Measurements from ENCODE around the gene PCDH8. TPM values are rescaled to one million over a fixed set of nuclear protein-coding genes. Genes with fewer than 3 reads are reported as not detected.

The PCDH8 gene
- under 1 TPM; 0.15 to 0.21 TPM for total RNA-seq

GRCh38 chr13:52848455-52849195 is at the start of gene PCDH8:
TSS of gene PCDH8 (minus strand) at chr13:52848640. CDS start at chr13:52848436, 204 bp downstream.
- Histone ChIP-seq H3K9ac (ENCODE audit: low read depth in 2 of 2, low read length in 2 of 2) (no peak within 1 kb of the TSS), H3K9me3 (no peaks in the 10 kb centered on the region), H3K4me3 (no peak within 1 kb of the TSS), H3K4me1 (peaks cover 9% of the 10 kb centered on the region), H3K27me3 (peaks cover 59% of the 10 kb centered on the region), H3K36me3 (no peaks in the 10 kb centered on the region), H3K27ac (no peak within 1 kb of the TSS)
- no peak for DNase-seq
- TF ChIP-seq CTCF (IDR thresholded peaks at IDR 0.05), result no peak
- intact Hi-C loops (cut with DNase I), result loop anchor here (10.0 kb wide), 1 partner anchor 234 kb away; no protein-coding TSS in a partner anchor

GRCh38 chr13:52896827-52897659 is 48.6 kb upstream of the PCDH8 start:
- Histone ChIP-seq H3K36me3 (no peaks in the 10 kb centered on the region), H3K9ac (ENCODE audit: low read depth in 2 of 2, low read length in 2 of 2) (no peak overlapping the region), H3K4me3 (no peak overlapping the region), H3K9me3 (no peaks in the 10 kb centered on the region), H3K27ac (no peak overlapping the region), H3K4me1 (no peaks in the 10 kb centered on the region), H3K27me3 (no peaks in the 10 kb centered on the region)
- DNase-seq, result peak; percentile 27
- intact Hi-C loops (cut with DNase I), result loop anchor here (10.0 kb wide), 1 partner anchor 258 kb away; no protein-coding TSS in a partner anchor
- peak; percentile 59 for TF ChIP-seq CTCF (IDR thresholded peaks at IDR 0.05)

GRCh38 chr13:52894413-52894812 is 46.0 kb upstream of the PCDH8 start:
- H3K27ac ChIP-seq, result no peak overlapping the region
- no peak for TF ChIP-seq CTCF (IDR thresholded peaks at IDR 0.05)

GRCh38 chr13:52892925-52893324 is 44.5 kb upstream of the PCDH8 start:
- intact Hi-C loops (cut with DNase I), result loop anchor here (10.0 kb wide), 1 partner anchor 262 kb away; no protein-coding TSS in a partner anchor
- Histone ChIP-seq H3K9ac (ENCODE audit: low read depth in 2 of 2, low read length in 2 of 2) (no peak overlapping the region), H3K4me1 (no peaks in the 10 kb centered on the region), H3K27ac (no peak overlapping the region), H3K9me3 (no peaks in the 10 kb centered on the region), H3K4me3 (no peak overlapping the region), H3K27me3 (no peaks in the 10 kb centered on the region), H3K36me3 (no peaks in the 10 kb centered on the region)
- no peak for TF ChIP-seq CTCF (IDR thresholded peaks at IDR 0.05)
- DNase-seq, result no peak

More at GRCh38 chr13:52894413-52894812, 46.0 kb upstream of the PCDH8 start:
- Histone ChIP-seq H3K9ac (ENCODE audit: low read depth in 2 of 2, low read length in 2 of 2) (no peak overlapping the region), H3K4me3 (no peak overlapping the region), H3K36me3 (no peaks in the 10 kb centered on the region), H3K4me1 (no peaks in the 10 kb centered on the region), H3K9me3 (no peaks in the 10 kb centered on the region), H3K27me3 (no peaks in the 10 kb centered on the region)
- intact Hi-C loops (cut with DNase I), result loop anchor here (10.0 kb wide), 1 partner anchor 260 kb away; no protein-coding TSS in a partner anchor
- DNase-seq, result no peak

- H3K27ac ChIP-seq, result no peak overlapping the region
- no peaks in the 10 kb centered on the region for H3K27me3 ChIP-seq
- DNase-seq, result no peak
- H3K4me3 ChIP-seq, result no peak overlapping the region
- intact Hi-C loops (cut with DNase I), result loop anchor here (10.0 kb wide), 1 partner anchor 263 kb away; no protein-coding TSS in a partner anchor
- H3K4me1 ChIP-seq, result no peaks in the 10 kb centered on the region
- TF ChIP-seq CTCF (IDR thresholded peaks at IDR 0.05), result no peak
- H3K9ac ChIP-seq (ENCODE audit: low read depth in 2 of 2, low read length in 2 of 2), result no peak overlapping the region
- no peaks in the 10 kb centered on the region for H3K36me3 ChIP-seq
- H3K9me3 ChIP-seq, result no peaks in the 10 kb centered on the region
Observed at GRCh38 chr13:52891706-52892105, 43.3 kb upstream of the PCDH8 start.
